HG03457 (cell line): Measurements from ENCODE around the gene NUBP2.

Source experiments
- ATAC-seq: cut with Tn5 transposase; IDR thresholded peaks from one replicate; pipeline ENCODE4 v1.9.1; 2021; ENCODE audit warnings: moderate number of reproducible peaks; ENCODE audit not compliant: unreplicated experiment

NUBP2 gene

DNA sequence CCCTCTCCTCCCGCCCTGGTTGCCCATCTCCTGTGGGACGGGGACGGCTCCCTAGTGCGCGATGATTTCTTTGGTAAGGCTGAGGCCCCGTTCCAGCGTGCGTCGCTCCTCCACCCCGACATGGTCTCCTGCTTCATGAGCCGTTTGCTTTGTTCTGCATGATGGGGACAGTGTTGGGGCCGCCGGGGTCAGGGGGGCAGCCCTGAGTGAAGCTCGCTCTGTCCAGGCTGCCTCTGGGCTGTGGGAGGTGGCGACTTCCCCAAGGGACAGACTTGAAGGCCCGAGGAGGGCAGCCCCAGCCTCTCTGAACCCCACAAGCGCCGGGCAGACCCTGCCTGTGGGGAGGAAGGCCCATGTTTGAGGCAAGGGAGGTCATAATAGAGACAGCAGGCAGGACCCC is 23.8 kb upstream of the NUBP2 start:
- ATAC-seq, result no peak

DNA sequence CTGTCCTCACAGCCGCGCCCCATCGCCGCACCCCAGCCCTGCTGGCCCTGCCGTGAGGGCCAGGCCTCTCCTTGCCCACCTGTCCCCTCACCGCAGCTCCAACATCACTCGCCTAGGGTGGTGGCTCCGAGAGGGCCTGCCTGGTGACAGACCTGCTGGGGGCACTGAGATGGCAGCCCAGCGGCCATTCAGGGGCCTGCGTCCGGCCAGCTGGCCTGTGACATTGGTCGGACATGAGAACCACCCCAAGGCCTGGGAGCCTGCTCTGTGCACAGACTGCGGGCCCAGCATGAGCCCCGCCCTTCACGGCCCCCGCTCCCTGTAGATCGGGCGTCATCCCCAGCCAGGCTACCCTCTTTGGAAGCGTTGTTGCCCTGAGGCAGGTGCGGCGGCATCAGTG is 23.2 kb upstream of the NUBP2 start:
- no peak for ATAC-seq

DNA sequence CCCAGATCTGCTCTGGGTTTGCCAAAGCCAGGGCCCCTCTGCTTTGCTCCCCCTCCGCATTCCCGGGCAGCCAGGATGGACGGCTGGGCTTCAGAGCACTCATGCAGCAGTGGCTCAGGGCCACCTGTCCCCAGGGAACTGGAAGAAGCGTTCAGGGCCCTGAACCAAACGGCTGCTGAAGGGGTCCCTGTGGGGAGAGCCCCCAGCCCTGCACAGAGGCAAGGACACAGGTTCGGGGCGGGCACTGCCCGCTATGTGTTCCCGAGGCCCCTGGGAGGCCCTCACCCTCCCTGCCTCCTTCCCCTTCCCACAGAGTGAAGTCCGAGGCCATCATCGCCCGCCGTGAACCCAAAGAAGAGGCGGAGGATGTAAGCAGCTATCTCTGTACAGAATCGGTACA is 21.8 kb upstream of the NUBP2 start:
- ATAC-seq, result no peak

DNA sequence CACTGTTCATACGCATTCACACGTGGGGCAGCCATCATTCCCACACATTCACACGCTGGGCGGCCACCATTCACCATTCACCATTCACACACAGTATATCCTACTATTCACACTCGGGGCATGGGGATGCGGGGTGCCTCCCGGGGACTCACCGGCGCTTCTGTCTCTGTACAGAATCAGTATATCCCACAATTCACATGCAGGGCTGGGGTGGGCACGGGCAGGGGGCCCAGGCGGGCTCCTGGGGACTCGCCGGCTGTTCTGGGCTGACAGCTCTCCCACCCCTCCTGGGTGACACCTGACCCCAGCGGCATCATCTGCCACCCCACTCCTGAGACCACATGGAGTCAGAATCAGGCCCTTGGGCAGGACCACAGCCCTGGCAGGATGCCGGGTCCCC is 21.0 kb upstream of the NUBP2 start:
- ATAC-seq, result no peak

DNA sequence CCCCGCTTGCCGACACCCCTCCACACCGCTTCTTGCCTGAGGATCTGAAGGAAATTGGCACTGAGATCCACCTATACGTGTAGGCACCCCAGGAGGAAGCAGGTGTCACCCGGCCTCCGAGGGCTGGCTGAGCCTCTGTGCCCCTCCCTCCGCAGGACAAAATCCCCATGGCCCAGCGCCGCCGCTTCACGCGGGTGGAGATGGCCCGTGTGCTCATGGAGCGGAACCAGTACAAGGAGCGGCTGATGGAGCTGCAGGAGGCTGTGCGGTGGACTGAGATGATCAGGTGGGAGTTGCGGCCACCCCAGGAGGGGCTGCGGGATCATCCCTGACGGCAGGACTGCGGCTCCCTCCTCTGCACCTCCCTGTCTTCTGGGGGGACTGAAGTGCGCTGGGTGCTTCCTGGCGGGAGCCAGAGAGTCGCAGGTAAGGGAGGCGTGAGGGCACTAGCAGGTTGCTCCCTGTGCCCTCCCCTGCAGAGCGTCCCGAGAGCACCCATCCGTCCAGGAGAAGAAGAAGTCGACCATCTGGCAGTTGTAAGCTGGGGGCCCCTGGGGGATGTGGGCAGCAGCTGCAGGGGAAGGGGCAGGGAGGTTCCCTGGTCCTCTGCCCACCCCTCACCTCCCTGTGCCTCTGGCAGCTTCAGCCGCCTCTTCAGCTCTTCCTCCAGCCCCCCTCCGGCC is 20.4 kb upstream of the NUBP2 start:
- no peak for ATAC-seq

DNA sequence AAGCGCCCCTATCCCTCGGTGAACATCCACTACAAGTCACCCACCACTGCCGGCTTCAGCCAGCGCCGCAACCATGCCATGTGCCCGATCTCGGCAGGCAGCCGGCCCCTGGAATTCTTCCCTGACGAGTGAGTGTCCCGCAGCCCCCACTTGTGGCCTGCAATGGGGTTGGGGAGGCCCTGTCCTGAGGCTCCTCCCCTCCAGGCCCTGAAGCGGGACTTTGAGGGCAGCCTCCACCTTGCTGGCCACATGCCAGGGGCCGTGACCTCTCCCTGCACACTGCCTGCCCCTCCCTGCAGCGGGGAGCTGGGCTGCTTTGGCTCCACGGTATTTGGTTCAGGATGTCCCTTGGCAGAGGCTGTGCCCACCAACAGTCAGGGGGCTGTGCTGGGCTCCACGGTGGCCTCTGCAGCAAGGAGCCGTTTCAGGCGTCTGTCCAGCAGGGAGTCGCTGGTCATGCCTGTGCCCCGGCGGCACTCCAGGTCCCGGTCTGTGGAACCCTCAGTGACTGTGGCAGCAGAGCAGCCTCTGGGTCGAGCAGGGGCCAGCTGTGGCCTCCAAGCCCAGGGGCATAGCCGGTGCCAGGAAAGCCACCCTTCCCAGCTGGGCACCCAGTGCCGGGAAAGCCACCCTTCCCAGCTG is 19.8 kb upstream of the NUBP2 start:
- ATAC-seq, result no peak

DNA sequence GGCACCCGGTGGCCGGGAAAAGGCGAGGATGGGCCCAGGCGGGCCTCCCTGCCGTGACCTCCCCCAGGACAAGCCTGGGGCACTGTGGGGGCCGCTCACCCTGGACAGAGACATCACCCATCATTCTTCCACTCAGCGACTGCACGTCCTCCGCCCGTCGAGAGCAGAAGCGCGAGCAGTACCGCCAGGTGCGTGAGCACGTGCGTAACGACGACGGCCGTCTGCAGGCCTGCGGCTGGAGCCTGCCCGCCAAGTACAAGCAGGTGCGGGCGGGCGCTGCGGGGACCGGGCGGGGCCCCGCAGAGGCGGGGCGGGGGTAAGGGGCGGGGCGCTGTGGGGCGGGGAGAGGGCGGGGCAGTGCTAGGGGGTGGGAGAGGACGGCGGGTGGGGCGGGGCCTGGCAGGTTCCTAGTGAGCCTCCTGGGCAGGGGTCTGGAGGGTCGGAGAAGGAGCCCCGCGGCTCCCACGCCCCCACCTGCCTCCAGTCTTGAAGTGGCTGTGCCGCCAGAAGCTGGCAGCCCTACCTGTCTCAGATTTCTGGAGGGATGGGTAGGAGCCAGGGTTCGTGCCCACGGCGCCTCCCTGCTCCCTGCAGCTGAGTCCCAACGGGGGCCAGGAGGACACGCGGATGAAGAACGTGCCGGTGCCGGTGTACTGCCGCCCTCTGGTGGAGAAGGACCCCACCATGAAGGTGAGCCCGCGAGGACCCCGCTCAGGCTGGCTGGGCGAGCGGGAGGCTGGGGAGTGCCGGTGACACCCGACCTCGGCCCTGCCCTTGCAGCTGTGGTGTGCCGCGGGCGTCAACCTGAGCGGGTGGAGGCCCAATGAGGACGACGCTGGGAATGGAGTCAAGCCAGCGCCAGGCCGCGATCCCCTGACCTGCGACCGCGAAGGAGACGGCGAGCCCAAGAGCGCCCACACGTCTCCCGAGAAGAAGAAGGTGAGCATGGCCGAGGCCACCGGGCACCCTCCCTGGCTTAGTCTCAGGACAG is 18.9 kb upstream of the NUBP2 start:
- no peak for ATAC-seq

DNA sequence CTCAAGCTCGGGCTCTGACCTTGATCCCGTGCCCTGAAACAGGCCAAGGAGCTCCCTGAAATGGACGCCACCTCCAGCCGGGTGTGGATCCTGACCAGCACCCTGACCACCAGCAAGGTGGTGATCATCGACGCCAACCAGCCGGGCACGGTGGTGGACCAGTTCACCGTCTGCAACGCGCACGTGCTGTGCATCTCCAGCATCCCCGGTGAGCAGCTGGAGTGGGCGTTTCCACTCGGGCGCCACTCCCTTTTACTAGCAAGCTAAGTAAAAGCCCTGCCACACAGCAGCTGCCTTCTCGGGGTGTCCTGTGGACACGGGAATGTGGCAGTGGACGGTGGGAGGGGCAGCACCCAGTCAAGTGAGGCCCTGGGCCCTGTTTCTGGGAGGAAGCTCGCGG is 17.8 kb upstream of the NUBP2 start:
- no peak for ATAC-seq

DNA sequence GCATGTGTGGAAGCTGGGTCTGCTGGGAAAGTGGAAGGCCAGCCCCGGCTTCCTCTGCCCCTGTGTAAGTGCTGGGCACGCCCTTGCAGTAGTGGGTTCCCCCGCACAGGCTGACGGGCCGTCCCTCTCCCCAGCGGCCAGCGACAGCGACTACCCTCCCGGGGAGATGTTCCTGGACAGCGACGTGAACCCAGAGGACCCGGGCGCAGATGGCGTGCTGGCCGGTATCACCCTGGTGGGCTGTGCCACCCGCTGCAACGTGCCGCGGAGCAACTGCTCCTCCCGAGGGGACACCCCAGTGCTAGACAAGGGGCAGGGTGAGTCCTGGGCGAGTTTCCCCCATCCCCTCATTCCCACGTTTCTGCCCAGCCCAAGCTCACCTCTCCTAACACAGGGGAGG is 16.9 kb upstream of the NUBP2 start:
- ATAC-seq, result no peak

DNA sequence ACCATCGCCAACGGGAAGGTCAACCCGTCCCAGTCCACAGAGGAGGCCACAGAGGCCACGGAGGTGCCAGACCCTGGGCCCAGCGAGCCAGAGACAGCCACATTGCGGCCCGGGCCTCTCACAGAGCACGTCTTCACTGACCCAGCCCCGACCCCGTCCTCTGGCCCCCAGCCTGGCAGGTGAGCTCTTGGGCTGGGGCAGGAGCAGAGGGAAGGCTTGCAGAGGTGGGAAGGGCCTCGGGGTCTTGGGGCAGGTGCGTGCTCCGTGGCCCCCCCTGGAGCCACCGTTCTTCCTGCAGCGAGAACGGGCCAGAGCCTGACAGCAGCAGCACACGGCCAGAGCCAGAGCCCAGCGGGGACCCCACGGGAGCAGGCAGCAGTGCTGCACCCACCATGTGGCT is 16.5 kb upstream of the NUBP2 start:
- no peak for ATAC-seq

DNA sequence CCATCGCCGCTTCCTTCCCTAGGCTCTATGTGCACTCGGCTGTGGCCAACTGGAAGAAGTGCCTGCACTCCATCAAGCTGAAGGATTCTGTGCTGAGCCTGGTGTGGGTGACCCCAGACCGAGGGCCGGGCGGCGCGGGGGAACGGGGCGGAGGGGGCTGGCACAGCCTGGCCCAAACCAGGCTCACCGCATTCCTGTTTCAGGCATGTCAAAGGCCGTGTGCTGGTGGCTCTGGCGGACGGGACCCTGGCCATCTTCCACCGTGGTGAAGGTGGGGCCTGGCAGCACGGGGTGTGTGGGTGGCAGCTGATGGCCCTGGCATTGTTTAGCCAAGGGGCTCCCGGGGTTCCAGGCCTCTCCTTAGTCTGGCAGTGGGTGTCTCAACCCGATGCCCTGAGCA is 16.1 kb upstream of the NUBP2 start:
- ATAC-seq, result no peak

DNA sequence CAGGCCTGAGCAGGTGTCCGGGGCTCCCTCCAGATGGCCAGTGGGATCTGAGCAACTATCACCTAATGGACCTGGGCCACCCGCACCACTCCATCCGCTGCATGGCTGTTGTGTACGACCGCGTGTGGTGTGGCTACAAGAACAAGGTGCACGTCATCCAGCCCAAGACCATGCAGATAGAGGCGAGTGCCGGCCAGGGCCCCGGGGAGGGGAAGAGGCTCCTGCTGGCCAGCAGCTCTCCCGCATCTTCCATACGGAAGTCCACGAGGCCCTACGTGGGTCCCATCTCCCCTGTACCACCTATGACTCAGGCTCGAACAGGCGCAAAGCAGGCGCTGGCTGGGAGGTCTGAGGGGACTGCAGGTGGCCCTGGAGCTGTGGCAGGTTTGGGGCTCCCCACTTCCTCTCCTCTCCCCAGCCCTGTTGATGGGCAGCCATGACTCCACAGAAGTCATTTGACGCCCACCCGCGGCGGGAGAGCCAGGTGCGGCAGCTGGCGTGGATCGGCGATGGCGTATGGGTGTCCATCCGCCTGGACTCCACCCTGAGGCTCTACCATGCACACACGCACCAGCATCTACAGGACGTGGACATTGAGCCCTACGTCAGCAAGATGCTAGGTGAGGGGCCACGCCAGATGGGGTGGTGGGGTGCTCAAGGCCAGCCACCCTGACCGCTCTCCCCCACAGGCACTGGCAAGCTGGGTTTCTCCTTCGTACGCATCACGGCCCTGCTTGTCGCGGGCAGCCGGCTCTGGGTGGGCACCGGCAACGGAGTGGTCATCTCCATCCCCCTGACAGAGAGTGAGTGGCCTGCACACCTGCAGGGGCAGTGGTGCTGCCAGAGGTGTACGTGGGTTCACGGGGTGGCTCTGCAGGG is 15.4 kb upstream of the NUBP2 start:
- no peak for ATAC-seq

DNA sequence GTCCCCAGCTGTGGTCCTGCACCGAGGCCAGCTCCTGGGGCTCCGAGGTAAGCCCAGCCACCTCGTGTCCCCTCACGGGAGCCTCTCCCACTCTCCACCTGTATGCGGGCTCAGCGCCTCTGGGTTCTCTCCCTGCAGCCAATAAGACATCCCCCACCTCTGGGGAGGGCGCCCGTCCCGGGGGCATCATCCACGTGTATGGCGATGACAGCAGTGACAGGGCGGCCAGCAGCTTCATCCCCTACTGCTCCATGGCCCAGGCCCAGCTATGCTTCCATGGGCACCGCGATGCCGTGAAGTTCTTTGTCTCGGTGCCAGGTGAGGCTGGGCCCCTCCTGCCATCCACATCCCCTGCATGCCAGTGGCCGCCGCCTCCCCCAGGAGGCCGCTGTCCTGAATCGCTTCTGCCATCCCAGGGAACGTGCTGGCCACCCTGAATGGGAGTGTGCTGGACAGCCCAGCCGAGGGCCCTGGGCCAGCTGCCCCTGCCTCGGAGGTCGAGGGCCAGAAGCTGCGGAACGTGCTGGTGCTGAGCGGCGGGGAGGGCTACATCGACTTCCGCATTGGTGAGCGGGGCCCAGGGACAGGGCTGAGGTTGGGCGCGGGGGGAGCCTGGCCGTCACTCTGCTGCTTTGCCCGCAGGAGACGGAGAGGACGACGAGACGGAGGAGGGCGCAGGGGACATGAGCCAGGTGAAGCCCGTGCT is 14.5 kb upstream of the NUBP2 start:
- no peak for ATAC-seq

DNA sequence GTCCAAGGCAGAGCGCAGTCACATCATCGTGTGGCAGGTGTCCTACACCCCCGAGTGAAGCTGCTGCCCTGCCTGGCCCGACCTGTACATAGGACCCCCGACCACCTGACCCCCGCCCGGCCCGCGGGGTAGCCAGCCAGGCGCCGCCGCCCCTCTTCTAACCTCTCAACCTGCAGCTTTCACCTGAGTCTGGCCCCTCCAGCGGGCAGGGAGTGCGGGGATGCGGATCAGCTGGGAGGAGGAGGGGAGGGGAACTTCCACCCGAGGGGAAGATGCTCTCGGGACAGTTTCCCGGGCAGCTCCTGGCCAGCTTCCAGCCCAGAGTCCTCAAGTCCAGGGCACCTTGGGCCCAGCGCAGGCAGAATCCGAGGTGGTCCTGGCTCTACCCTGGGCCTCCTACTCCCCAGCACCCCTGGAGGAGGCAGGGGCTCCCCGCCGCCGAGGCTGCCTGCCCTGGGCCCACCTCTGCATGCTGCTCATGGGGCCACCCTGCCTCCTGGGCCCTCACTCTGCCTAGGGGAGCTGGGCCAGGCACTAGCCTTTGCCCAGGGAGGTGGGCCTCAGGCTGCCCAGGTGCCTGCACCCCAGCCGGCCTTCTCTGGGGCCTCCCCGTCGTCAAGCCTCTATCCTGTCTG is 13.9 kb upstream of the NUBP2 start:
- ATAC-seq, result no peak

DNA sequence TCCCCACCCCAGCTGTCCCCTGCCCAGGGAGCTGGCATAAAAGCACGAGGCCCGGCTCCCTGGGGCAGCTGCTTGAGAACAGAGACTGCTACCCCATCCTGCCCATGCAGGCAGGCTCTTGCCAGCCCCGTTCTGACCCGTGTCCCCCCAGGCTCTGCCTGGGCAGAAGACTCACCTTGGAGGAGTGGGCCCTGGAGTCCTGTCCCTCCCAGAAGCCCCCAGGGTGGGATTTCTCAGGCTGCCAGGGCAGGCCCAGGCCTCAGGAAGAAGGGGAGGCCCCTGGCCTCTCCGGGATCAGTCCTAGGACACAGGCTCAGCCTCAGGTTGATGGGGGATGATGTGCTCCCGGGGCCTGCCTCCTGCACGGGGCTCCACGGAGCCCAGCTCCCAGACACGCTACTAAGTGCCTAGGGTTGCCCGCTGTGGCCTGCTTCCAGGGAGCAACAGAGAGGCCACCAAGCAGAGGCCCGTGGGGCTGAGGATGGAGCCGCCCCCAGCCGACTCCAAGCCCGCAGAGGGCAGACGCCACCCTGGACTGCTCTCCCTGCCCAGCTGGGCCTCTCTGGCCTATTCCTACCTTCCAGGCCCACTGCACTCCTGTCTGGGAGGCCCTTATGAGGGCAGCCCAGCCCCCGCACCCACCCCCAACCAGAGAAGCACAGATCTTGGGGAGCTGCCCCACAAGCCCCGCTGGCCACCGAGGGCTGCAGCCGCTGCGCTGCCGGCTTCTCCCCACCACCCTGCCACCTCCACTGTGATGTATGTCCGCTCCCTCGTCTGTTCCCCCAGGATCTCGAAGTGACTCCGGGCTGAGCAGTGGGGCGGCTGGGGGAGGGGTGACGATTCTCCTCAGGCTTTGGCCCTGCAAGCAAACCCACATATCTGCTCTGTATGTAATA is 13.1 kb upstream of the NUBP2 start:
- ATAC-seq, result no peak

DNA sequence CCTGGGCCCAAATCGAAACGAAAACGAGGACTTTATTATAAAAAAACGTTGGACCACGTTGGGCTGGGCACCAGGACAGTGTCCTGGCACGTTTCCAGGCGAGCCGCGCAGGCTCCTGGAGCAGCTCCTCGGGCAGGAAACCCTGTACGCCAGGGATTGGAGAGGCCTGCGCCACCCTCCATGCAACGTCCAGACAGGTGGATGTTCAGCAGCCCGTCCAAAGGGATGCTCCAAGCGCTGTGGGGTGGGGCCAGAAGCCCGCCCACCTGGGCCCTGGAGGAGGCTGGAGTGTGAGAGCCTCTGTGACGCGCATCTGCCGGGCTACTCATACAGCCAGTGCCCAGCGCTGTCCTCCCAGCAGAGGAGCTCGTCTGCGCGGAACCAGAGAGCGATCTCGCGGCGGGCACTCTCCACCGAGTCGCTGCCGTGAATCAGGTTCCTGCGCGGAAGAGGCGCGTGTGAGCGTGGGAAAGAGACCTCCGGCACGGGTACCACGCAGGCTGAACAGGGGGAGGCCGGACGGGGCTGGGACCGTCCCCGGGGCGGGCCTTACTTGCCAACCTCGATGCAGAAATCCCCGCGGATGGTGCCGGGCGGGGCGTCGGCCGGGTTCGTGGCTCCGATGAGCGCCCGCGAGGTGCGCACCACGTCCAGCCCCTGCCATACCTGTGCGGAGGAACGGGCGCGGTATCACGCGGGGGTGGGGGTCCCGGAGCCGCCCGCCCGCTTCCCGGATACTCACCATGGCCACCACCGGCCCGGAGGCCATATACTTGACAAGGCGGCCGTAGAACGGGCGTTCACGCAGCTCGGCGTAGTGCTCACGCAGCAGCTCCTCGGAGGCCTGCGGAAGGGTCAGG is 12.2 kb upstream of the NUBP2 start:
- ATAC-seq, result no peak

DNA sequence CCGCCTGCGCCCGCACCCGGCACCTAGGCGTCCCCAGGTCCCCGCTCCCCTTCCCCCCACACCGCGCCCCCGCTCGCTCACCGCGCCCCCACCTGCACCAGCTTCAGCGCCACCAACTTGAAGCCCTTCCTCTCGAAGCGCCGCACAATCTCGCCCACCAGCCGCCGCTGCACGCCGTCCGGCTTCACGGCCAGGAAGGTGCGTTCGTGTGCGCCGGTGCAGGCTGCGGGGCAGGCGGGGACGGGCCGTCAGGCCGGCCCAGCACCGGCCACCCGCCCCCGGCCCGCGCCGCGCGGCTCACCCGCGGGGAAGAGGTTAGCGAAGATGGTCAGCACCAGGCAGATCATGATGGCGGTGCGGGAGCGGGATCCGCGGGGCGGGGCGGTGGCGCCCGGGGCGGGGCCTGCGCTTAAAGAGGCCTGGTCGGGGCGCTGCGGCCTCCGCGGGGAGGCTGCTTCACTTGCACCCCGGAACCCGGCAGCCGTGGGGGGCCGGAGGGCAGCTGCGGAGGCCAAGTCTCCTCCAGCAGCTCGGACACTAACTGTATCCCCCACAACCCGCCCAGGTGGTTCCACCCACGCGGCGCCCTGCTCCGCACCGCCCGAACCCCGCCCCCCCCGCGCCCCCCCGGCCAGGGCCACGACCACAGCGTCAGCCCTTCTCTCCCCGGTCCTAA is 11.4 kb upstream of the NUBP2 start, which contains the start of gene NME3:
Gene NME3, minus strand, starts transcription at position 356 of the 676 bp plus-strand sequence. Its CDS starts 9 bp downstream, at position 347.
- no peak for ATAC-seq
